Measurements from ENCODE around the gene TRPT1. TPM values are rescaled to one million over a fixed set of nuclear protein-coding genes. Genes with fewer than 3 reads are reported as not detected.

TRPT1 gene
- total RNA-seq, 2 donors from 2014 or later = 45.6 to 60.4 TPM

- peaks cover 56% of the 10 kb centered on the region for H3K36me3 Mint-ChIP-seq (ENCODE audit: low read depth)
- Histone ChIP-seq H3K36me3 (ENCODE audit: control insufficient read depth, insufficient read depth, low read length) (peaks cover 70% of the 10 kb centered on the region), H3K9me3 (ENCODE audit: control insufficient read depth, low read length) (no peaks in the 10 kb centered on the region), H3K9ac (ENCODE audit: extremely low read depth, low read length, poor library complexity, severe bottlenecking) (no peak overlapping the region), H3K27ac (ENCODE audit: low read depth, low read length) (no peak overlapping the region), H3K4me1 (ENCODE audit: control insufficient read depth, insufficient read depth, low read length) (no peaks in the 10 kb centered on the region), H3K27me3 (ENCODE audit: control insufficient read depth, insufficient read depth, low read length, poor library complexity, severe bottlenecking) (no peaks in the 10 kb centered on the region), H3K4me3 (ENCODE audit: low read length) (no peak overlapping the region)
- H3K9me3 Mint-ChIP-seq = no peaks in the 10 kb centered on the region
- H3K4me3 Mint-ChIP-seq = no peak overlapping the region
- WGBS, 2 experiments (ENCODE audit: insufficient coverage in 1 of 2, insufficient read length in 1 of 2) = 96 to 98% methylated on average over 4 of the region's 4 CpGs
- DNase-seq = no peak
- no peaks in the 10 kb centered on the region for H3K27me3 Mint-ChIP-seq (ENCODE audit: insufficient read depth)
- TF ChIP-seq, protein P1, sequence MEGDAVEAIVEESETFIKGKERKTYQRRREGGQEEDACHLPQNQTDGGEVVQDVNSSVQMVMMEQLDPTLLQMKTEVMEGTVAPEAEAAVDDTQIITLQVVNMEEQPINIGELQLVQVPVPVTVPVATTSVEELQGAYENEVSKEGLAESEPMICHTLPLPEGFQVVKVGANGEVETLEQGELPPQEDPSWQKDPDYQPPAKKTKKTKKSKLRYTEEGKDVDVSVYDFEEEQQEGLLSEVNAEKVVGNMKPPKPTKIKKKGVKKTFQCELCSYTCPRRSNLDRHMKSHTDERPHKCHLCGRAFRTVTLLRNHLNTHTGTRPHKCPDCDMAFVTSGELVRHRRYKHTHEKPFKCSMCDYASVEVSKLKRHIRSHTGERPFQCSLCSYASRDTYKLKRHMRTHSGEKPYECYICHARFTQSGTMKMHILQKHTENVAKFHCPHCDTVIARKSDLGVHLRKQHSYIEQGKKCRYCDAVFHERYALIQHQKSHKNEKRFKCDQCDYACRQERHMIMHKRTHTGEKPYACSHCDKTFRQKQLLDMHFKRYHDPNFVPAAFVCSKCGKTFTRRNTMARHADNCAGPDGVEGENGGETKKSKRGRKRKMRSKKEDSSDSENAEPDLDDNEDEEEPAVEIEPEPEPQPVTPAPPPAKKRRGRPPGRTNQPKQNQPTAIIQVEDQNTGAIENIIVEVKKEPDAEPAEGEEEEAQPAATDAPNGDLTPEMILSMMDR (conservative IDR thresholded peaks at IDR 0.05) = no peak
- H3K27ac Mint-ChIP-seq = no peak overlapping the region
- no peaks in the 10 kb centered on the region for H3K4me1 Mint-ChIP-seq
These were observed 33.6 kb upstream of the TRPT1 start for GRCh38 chr11:64259533-64260067.

DNA sequence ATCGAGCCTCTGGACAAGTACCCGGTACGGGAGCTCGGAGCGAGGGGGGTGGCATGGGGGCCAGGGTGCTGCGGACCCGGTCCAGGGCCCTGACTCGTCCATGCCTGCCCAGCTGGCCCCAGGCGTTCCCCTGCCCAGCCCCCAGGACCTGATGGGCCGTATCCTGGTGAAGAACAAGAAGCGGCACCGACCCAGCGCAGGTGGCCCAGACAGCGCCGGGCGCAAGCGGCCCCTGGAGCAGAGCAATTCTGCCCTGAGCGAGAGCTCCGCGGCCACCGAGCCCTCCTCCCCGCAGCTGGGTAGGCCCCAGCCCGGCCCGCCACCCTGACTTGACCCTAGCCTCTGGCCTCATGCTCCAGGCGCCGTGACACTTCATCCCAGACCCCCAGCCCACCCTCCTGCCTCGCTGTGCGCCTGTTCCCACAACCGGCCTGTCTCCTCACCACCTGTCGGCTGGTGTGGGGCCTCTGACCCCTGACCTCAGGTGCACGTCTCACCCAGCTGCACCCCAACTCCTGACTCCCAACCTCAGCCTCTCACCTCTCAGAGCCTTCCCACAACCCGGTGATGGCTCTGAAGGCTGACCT lies 33.1 kb upstream of the TRPT1 start:
- Mint-ChIP-seq H3K36me3 (ENCODE audit: low read depth) (peaks cover 53% of the 10 kb centered on the region), H3K9me3 (no peaks in the 10 kb centered on the region), H3K4me3 (no peak overlapping the region), H3K27ac (no peak overlapping the region), H3K27me3 (ENCODE audit: insufficient read depth) (no peaks in the 10 kb centered on the region), H3K4me1 (no peaks in the 10 kb centered on the region)
- H3K4me3 ChIP-seq (ENCODE audit: low read length) = no peak overlapping the region
- H3K36me3 ChIP-seq (ENCODE audit: control insufficient read depth, insufficient read depth, low read length) = peaks cover 70% of the 10 kb centered on the region
- no peak overlapping the region for H3K27ac ChIP-seq (ENCODE audit: low read depth, low read length)
- H3K4me1 ChIP-seq (ENCODE audit: control insufficient read depth, insufficient read depth, low read length) = no peaks in the 10 kb centered on the region
- H3K9ac ChIP-seq (ENCODE audit: extremely low read depth, low read length, poor library complexity, severe bottlenecking) = no peak overlapping the region
- no peaks in the 10 kb centered on the region for H3K27me3 ChIP-seq (ENCODE audit: control insufficient read depth, insufficient read depth, low read length, poor library complexity, severe bottlenecking)
- H3K9me3 ChIP-seq (ENCODE audit: control insufficient read depth, low read length) = no peaks in the 10 kb centered on the region
- DNase-seq = no peak
- 95 to 97% methylated on average over 17 to 32 of the region's 32 CpGs for WGBS, 2 experiments (ENCODE audit: insufficient coverage in 1 of 2, insufficient read length in 1 of 2)
- TF ChIP-seq, protein P1 (conservative IDR thresholded peaks at IDR 0.05) = no peak

DNA sequence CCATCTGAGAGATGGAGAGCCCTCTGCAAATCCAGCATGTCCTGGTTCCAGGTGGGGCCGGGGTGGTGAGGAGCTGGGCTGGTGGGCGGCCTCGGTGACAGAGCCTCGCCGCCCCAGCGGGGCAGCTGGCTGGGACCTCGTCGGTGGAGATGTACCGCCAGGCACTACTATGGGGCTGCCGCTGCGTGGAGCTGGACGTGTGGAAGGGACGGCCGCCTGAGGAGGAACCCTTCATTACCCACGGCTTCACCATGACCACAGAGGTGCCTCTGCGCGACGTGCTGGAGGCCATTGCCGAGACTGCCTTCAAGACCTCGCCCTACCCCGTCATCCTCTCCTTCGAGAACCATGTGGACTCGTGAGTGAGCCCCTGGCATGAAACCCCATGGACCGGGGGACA lies 32.4 kb upstream of the TRPT1 start:
- Histone ChIP-seq H3K4me3 (ENCODE audit: low read length) (no peak overlapping the region), H3K27ac (ENCODE audit: low read depth, low read length) (no peak overlapping the region), H3K36me3 (ENCODE audit: control insufficient read depth, insufficient read depth, low read length) (peaks cover 66% of the 10 kb centered on the region), H3K4me1 (ENCODE audit: control insufficient read depth, insufficient read depth, low read length) (no peaks in the 10 kb centered on the region), H3K9me3 (ENCODE audit: control insufficient read depth, low read length) (no peaks in the 10 kb centered on the region), H3K9ac (ENCODE audit: extremely low read depth, low read length, poor library complexity, severe bottlenecking) (no peak overlapping the region), H3K27me3 (ENCODE audit: control insufficient read depth, insufficient read depth, low read length, poor library complexity, severe bottlenecking) (no peaks in the 10 kb centered on the region)
- H3K27me3 Mint-ChIP-seq (ENCODE audit: insufficient read depth) = no peaks in the 10 kb centered on the region
- 94 to 95% methylated on average over 24 of the region's 24 CpGs for WGBS, 2 experiments (ENCODE audit: insufficient coverage in 1 of 2, insufficient read length in 1 of 2)
- H3K27ac Mint-ChIP-seq = no peak overlapping the region
- H3K36me3 Mint-ChIP-seq (ENCODE audit: low read depth) = peaks cover 55% of the 10 kb centered on the region
- no peak for DNase-seq
- TF ChIP-seq, protein P1 (conservative IDR thresholded peaks at IDR 0.05) = no peak
- H3K4me1 Mint-ChIP-seq = peaks cover 5% of the 10 kb centered on the region
- no peaks in the 10 kb centered on the region for H3K9me3 Mint-ChIP-seq
- no peak overlapping the region for H3K4me3 Mint-ChIP-seq
